Bronchial epithelial cell (primary cell): ENCODE results near the gene SAMD4A. TPM values are rescaled to one million over a fixed set of nuclear protein-coding genes. Genes with fewer than 3 reads are reported as not detected.

Source experiments
- DNase-seq: peaks from one replicate; pipeline ENCODE4 v3.0.0-alpha.2; 2010; ENCODE audit warnings: low read depth
- FAIRE-seq: peaks from 2 replicates; lab custom pipeline; 2011; peaks lifted over from hg19 to GRCh38; lab: Jason Lieb, UNC
- H3K27me3 ChIP-seq: 2 replicates; pipeline ENCODE4 v1.5.1; 2011; ENCODE audit warnings: low read length; ENCODE audit not compliant: control insufficient read depth, insufficient read depth
- H3K36me3 ChIP-seq: 2 replicates; pipeline ENCODE4 v1.5.1; 2011; ENCODE audit warnings: low read length; ENCODE audit not compliant: control insufficient read depth, insufficient read depth
- H3K4me3 ChIP-seq: 2 replicates; pipeline ENCODE4 v1.5.1; 2011; ENCODE audit warnings: mild to moderate bottlenecking, low read depth, low read length, control low read depth
- total RNA-seq: library from RNA; depleted of rRNA; stranded (reverse); fragments of >200 nt; gene quantifications from 2 replicates; pipeline ENCODE4 v1.2.1, GENCODE V29; 2014
- TF ChIP-seq, protein P1 (sequence below): IDR thresholded peaks from 2 replicates; pipeline ENCODE4 v1.5.1; 2011; ENCODE audit warnings: mild to moderate bottlenecking, moderate library complexity, low read length, control low read depth, inconsistent platforms; ENCODE audit not compliant: insufficient read depth, severe bottlenecking

The SAMD4A gene
- total RNA-seq, 1 donor from 2014 or later, result 13.4 TPM

DNA sequence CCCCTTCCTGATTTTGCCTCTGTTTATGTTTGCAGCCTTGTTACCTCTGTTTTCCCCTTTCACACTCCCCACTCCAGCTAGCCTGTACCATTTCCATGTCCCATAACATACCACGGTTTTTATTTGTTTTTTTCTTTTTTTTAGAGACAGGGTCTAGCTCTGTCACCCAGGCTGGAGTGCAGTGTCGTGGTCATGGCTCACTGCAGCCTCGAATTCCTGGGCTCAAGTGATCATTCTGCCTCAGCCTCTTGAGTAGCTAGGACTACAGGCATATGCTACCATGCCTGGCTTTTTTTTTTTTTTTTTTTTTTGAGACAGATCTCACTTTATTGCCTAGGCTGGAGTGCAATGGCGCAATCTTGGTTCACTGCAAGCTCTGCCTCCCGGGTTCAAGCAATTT is 18.4 kb upstream of the SAMD4A start:
- DNase-seq (no peak), FAIRE-seq (no peak)
- TF ChIP-seq, protein P1, sequence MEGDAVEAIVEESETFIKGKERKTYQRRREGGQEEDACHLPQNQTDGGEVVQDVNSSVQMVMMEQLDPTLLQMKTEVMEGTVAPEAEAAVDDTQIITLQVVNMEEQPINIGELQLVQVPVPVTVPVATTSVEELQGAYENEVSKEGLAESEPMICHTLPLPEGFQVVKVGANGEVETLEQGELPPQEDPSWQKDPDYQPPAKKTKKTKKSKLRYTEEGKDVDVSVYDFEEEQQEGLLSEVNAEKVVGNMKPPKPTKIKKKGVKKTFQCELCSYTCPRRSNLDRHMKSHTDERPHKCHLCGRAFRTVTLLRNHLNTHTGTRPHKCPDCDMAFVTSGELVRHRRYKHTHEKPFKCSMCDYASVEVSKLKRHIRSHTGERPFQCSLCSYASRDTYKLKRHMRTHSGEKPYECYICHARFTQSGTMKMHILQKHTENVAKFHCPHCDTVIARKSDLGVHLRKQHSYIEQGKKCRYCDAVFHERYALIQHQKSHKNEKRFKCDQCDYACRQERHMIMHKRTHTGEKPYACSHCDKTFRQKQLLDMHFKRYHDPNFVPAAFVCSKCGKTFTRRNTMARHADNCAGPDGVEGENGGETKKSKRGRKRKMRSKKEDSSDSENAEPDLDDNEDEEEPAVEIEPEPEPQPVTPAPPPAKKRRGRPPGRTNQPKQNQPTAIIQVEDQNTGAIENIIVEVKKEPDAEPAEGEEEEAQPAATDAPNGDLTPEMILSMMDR, result no peak
- Histone ChIP-seq H3K4me3 (no peak overlapping the region), H3K27me3 (no peaks in the 10 kb centered on the region), H3K36me3 (no peaks in the 10 kb centered on the region)

DNA sequence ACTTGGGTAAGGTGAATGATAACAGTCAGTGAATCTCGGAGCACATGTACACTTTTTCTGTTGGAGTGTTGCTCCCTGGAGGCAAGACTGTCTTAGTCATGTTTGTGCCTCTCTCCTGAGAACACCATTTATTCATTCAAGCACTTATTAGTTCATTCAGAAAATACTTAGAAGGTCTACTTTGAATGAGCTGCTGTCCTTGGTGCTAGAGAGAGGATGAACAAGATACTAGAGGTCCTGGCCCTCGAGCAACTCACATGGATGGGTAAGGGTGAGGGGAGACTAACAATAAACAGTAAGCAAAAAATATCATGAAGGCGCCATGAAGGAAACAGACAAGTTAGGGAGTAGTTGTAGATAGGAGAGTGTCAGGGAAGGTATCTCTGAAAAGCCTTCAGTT is 17.1 kb upstream of the SAMD4A start:
- Histone ChIP-seq H3K27me3 (no peaks in the 10 kb centered on the region), H3K36me3 (no peaks in the 10 kb centered on the region), H3K4me3 (no peak overlapping the region)
- TF ChIP-seq, protein P1, result no peak
- FAIRE-seq (no peak), DNase-seq (no peak)

DNA sequence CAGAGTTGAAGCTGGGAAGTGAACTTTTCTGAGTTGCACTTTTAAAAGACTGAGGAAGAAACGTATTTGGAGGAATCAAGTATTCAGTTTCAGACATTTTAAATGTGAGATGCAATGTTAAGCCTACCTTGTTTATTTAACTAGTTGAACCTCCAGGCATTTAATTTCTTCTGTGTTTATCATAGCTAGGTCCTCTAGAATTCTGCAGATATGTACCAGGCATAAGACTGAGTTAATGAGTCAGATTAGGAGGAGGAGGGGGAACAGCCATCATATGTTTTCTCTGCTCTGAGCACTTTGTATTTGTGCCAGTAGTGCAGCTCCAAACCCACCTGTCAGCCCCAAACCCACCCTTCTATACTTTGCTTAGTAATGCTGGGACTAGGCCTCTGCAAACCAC is 16.4 kb upstream of the SAMD4A start:
- FAIRE-seq, result no peak
- no peak overlapping the region for H3K4me3 ChIP-seq

DNA sequence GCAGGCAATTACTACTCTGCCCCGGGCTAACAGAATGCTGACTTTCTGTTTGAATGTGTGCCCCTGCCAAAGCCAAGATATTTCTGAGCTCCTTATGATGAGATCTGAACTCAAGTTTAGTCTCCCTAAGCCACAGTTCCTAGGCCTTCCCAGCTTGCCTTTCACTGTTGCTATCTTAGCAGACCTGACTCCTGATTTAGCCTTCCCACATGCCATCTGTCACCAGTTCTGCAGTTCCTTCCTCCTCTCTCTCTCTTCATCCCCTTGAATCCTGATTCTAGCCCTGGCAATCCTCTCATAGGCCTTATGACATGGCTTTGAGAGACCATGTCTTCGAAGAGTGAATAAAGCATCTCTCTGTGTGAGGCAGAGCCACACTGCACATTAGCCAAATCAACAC is 12.5 kb upstream of the SAMD4A start:
- Histone ChIP-seq H3K27me3 (peaks cover 1% of the 10 kb centered on the region), H3K36me3 (no peaks in the 10 kb centered on the region), H3K4me3 (no peak overlapping the region)
- DNase-seq (no peak), FAIRE-seq (no peak)
- TF ChIP-seq, protein P1, result no peak

More for the DNA sequence above, 16.4 kb upstream of the SAMD4A start:
- DNase-seq, result no peak
- TF ChIP-seq, protein P1, result no peak
- no peaks in the 10 kb centered on the region for H3K36me3 ChIP-seq
- H3K27me3 ChIP-seq, result no peaks in the 10 kb centered on the region

DNA sequence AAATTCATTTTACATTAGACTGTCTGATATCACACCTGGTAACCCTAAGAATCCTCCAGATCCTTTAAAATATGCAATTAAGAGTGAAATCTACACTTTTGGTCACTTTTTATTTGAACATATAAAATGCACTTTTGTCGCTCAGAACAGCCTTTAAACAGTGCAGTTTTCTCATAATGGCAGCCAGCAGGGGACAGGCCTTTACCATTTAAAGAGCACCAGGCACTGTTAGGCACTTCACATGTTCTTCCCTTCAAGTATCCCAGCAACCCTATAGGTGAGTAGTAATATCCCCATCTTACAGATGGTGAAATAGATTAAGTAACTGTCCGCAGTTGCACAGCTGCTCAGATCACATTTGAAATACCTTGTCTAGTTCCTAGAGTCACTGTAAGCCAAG is 11.3 kb upstream of the SAMD4A start:
- TF ChIP-seq, protein P1, result no peak
- DNase-seq, result no peak
- H3K4me3 ChIP-seq, result no peak overlapping the region
- H3K36me3 ChIP-seq, result no peaks in the 10 kb centered on the region
- no peak for FAIRE-seq
- peaks cover 1% of the 10 kb centered on the region for H3K27me3 ChIP-seq

DNA sequence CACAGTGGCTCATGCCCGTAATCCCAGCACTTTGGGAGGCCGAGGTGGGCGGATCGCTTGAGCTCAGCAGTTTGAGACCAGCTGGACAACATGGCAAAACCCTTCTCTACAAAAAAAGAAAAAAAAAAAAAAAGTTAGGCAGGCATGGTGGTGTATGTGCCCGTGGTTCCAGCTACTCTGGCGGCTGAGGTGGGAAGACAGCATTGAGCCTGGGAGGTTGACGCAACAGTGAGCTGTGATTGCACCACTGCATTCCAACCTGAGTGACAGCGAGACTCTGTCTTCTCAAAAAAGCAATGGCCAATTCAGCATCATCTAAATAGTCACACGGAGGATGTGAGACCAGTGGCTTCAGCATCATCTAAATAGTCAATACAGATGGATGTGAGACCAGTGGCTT is 10.4 kb upstream of the SAMD4A start:
- no peak overlapping the region for H3K4me3 ChIP-seq
- FAIRE-seq (no peak), DNase-seq (no peak)
- H3K27me3 ChIP-seq, result peaks cover 1% of the 10 kb centered on the region
- H3K36me3 ChIP-seq, result no peaks in the 10 kb centered on the region
- TF ChIP-seq, protein P1, result no peak
